NCI-H82 (cell line): ENCODE data around the gene FASTKD3.

ENCODE experiments used
- DNase-seq: peaks from one replicate; lab custom pipeline; 2025; lab: John Stamatoyannopoulos, UW

FASTKD3 gene

GRCh38 chr5:7849681-7850394, 19.0 kb downstream of the FASTKD3 start:
- peak; percentile 61 for DNase-seq

- DNase-seq: no peak
These were observed 20.5 kb downstream of the FASTKD3 start for GRCh38 chr5:7848296-7848695.

GRCh38 chr5:7846327-7846726, 22.5 kb downstream of the FASTKD3 start:
- DNase-seq: no peak

GRCh38 chr5:7845557-7845956, 23.3 kb downstream of the FASTKD3 start:
- DNase-seq: no peak

GRCh38 chr5:7844901-7845300, 23.9 kb downstream of the FASTKD3 start:
- no peak for DNase-seq

GRCh38 chr5:7842531-7842930, 26.3 kb downstream of the FASTKD3 start:
- no peak for DNase-seq

GRCh38 chr5:7837403-7837802, 31.4 kb downstream of the FASTKD3 start:
- DNase-seq: peak; percentile 3

- no peak for DNase-seq
These were observed 33.8 kb downstream of the FASTKD3 start for GRCh38 chr5:7834982-7835381.

GRCh38 chr5:7828269-7828668, 40.6 kb downstream of the FASTKD3 start:
- DNase-seq: no peak

- DNase-seq: no peak
These were observed 41.2 kb downstream of the FASTKD3 start for GRCh38 chr5:7827610-7828009.

GRCh38 chr5:7825630-7826029, 43.2 kb downstream of the FASTKD3 start:
- no peak for DNase-seq

GRCh38 chr5:7824995-7825394, 43.8 kb downstream of the FASTKD3 start:
- DNase-seq: no peak

GRCh38 chr5:7823594-7823993, 45.2 kb downstream of the FASTKD3 start:
- no peak for DNase-seq

GRCh38 chr5:7822449-7822848, 46.4 kb downstream of the FASTKD3 start:
- no peak for DNase-seq

- no peak for DNase-seq
These were observed 52.3 kb downstream of the FASTKD3 start for GRCh38 chr5:7816535-7816901.

- DNase-seq: peak; percentile 90
These were observed 52.8 kb downstream of the FASTKD3 start for GRCh38 chr5:7815892-7816534.

- no peak for DNase-seq
These were observed 54.0 kb downstream of the FASTKD3 start for GRCh38 chr5:7814816-7815215.

- no peak for DNase-seq
These were observed 55.3 kb downstream of the FASTKD3 start for GRCh38 chr5:7813576-7813975.

GRCh38 chr5:7813007-7813406, 55.8 kb downstream of the FASTKD3 start:
- DNase-seq: no peak

- no peak for DNase-seq
These were observed 57.1 kb downstream of the FASTKD3 start for GRCh38 chr5:7811715-7812114.
